Activated CD4-positive, alpha-beta T cell treated with anti-CD3 and anti-CD28 coated beads for 48 hours (primary cell): ENCODE results near the gene BMP15.
A peak's percentile ranks its signal among the peaks of the same experiment; 100 is the strongest.

Source experiments
- DNase-seq: peaks from one replicate; pipeline ENCODE4 v3.0.0-alpha.2; 2020

BMP15 gene

DNA sequence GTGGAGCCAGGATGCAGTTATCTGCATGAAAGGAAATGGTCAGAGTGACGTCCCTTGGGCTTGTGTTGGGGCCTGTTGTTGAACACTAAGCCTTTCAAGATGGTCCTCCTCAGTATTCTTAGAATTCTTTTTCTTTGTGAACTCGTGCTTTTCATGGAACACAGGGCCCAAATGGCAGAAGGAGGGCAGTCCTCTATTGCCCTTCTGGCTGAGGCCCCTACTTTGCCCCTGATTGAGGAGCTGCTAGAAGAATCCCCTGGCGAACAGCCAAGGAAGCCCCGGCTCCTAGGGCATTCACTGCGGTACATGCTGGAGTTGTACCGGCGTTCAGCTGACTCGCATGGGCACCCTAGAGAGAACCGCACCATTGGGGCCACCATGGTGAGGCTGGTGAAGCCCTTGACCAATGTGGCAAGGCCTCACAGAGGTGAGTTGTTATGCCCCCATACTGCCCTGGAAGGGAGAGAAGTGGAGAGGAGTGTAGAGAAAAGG is at the start of gene BMP15:
TSS of gene BMP15 (plus strand) at position 51 of the 492 bp plus-strand sequence. CDS start at position 100, 49 bp downstream.
- no peak for DNase-seq

DNA sequence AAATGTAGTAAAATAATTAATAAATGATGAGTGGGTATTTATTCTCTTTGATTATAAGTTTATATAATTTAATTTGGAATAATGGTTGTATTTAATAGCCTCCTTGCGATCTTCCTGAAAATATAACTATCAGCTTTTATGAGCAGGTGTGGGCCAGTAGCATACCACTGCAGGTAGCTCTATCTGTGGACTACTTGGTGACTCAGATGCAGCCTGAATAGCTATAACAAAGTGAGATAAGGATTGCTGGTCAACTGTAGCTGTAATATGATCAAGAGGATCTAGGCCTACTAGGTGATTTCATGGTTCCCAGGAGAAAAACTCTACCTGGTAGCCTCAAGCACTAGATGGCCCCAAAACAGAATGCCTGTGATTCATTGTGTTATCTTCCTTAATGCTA is 47.1 kb upstream of the BMP15 start:
- no peak for DNase-seq

DNA sequence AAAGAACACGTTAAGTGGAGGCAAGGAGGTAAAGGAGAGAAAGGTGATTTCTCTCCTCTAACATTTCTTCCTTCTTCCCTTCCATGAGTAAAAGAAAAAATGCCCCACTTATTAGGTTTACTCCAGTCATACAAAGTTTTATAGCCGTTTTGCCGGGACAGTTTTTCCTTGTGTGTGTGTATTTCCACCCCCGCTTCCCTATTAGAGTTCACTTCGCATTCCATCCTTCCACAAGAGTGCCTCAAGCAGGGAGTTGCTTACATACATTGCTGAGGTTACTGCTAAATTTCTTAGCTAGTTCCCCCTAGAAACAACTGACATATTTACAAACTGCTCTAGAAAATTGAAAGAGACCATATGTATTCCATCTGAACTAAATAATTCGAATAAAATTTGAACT is 45.2 kb upstream of the BMP15 start:
- DNase-seq: no peak

DNA sequence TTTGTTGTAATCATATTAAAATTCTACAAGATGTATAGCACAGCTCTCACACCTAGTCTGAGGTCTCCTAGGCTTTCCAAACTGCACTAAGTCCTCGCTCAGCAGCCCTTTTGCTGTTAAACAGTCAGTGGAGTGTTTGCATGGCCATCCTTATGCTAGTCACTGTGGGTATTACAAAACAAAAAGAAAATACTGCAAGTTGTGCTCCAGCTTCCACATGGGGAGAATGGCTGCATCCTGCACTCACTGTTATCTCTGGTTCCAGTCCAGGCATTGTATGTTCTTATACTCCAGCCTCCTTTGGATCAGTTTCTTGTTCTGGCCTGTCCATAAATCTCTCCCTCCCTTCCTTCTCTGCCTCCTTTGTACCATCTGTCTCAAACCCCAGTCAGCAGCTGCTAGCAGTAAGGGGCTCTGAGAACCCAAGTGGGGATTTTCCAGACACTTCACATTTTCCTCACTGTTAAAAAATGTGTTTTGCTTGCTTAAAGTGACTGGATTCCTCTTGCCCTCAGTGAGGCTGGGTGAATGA is 38.5 kb upstream of the BMP15 start:
- DNase-seq: no peak

DNA sequence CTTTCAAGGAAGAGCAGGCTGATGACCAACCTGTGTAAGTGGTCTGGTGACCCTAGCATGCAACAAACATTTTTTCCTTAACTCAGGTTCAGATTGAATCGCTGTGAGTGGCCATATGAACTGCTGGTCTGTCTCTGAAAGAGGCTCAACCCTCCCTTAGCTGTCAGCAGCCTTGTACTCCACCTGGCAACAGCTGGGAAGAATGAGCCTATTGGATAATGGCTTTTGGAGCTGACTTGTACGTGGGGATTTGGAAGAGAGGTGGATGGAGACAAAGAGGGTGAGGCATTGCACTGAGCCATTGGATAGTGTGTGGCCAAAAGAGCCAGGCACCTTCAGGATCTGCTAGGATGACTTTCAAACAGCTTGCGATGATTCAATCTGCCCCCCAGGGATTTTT is 35.7 kb upstream of the BMP15 start:
- DNase-seq: no peak

DNA sequence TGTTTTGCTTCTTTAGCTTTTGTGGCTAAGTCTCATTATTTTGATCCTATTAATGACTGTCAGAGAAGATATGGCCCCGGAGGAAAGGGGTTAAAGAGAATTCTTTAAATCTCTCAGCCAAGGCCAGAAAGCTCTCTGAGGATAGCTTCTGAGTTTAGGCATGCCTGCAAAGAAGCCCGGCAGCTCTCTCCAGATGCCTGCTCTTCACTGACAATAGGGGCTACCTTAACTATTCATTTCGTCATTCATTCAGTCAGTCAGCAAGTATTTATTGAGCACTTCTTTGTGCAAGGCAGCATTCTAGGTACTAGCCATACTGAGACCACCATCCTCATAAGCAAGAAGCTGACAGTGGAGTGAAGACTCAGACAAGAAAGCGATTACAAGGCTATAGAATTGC is 34.0 kb upstream of the BMP15 start:
- DNase-seq: no peak

DNA sequence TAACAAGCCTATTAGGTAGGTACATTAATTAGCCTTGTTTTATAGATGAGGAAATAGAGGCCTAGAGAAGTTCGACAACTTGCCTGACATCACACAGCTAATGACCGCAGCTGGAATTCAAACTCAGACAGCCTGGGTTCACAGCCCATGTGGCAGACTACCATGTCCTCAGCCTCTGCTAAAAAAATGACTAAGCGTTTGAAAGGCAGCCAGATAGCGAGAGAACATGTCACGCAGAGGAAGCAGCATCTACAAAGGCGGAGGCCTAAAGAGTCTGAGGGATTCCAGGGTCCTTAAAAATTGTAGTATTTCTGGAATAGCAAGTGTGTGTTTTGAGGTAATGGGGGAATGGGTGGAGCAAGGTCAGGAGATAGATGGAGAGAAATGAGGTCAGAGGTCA is 33.2 kb upstream of the BMP15 start:
- DNase-seq: no peak

DNA sequence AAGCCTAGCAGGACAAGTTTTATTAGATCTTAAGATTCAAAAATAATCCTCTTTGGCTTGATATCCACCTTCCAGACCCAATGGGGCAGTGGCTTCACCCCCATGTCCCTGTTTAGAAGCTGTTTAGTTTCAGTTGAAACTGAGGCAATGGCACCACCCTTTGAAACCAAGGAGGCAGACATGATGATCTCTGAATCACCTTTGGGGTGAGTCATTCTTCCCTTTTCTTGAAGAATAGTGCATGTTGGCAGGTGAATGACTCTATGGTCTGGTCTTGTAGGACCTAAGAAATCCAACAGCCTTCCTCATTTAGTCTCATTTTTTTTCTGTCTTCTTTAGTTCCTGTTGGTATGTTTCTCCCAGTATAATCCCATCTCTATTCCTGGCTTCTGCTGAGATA is 29.5 kb upstream of the BMP15 start:
- DNase-seq: peak; percentile 2

DNA sequence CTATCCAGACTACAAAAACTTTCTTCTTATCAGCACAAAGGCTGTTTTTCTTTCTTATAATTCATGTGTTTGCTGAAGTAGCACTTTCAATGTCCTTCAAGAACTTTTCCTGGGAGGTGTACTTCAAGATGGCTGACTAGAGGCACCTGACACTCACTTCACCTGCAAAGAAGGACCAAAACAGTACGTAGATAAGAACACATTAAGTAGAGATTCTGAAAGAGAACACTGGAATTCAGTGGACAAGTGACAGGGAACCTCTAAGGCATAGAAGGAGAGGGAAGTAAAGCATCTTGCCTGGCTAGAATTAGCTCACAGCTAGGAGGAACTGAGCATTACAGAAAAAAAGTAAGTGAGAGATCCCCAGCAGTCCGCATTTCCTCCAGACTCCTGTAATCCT is 21.7 kb upstream of the BMP15 start:
- DNase-seq: no peak

DNA sequence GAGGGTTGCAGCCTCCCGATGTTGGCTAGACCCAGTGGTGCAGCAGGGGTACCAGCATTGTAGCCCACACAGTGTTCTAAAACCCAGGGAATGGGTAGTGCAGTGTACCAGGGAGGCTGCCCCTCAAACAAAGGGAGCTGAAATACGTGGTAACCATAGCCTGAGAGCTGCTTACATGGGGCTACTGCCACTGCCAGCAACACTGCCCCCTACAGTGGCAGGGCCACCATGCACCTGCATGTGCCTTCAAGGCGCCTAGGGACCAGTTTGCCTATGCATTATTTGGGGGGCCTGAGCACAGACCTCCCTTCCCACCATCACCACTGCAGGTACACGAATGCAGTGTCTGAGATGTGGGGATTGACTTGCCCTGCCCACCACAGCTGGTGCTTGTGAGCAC is 21.0 kb upstream of the BMP15 start:
- DNase-seq: no peak

DNA sequence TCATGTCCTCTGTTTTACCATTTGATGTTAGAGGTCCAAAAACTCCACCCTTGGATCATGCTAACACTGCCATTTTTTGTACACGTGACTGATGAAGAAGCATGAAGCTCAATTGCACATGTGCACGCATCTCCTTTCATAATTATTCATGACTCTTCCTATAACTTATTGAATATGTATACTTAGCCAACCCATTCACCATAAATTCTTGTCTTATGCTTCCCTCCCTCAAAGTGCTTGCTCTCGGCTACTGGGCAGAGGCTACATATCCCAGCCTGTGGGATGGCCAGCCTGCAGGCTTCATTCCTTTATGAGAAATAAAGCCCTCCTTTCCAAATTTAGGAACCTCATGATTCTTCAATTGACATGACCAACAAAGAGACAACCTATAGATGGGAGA is 17.5 kb upstream of the BMP15 start:
- DNase-seq: no peak

DNA sequence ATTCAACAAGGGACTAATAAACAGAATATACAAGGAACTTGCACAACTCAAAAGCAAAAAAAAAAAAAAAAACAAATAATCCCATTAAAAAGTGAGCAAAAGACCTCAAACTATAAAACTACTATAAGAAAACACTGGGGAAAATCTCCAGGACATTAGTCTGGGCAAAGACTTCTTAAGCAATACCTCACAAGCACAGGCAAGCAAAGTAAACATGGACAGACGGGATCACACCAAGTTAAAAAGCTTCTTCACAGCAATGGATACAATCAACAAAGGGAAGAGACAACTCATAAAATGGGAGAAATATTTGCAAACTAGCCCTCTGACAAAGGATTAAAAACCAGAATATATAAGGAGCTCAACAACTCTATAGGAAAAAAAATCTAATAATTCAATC is 17.1 kb upstream of the BMP15 start:
- no peak for DNase-seq

DNA sequence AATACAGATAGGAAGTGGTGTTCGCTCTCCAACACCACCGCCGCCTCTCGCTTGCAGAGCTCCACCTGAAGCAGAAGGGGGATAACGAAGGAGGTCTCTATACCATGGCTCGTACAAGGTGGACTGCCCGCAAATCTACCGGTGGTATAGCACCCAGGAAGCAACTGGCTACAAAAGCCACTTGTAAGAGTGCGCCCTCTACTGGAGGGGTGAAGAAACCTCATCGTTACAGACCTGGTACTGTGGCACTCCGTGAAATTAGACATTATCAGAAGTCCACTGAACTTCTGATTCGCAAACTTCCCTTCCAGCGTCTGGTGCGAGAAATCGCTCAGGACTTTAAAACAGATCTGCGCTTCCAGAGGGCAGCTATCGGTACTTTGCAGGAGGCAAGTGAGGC is 5.2 kb upstream of the BMP15 start:
- DNase-seq: peak; percentile 17

DNA sequence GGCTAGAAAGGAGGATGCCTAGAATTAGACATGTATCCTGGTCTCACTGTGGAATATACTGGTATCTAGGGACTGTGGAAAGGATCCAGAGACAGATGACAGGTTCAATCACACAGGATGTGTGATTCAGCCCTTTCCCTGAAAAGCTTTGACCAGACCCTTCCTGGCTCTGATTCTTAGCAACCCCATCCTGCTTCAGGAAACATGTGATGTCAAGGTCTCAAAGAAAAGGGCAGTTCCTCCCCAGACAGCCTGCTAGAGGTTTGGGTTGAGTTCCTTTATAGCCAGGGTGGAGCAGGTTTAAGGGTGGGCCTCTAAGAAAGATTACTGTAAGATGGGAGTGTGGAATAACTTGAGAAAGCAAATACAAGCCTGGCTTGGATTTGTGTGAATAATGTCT is 3.0 kb downstream of the BMP15 start:
- DNase-seq: no peak

DNA sequence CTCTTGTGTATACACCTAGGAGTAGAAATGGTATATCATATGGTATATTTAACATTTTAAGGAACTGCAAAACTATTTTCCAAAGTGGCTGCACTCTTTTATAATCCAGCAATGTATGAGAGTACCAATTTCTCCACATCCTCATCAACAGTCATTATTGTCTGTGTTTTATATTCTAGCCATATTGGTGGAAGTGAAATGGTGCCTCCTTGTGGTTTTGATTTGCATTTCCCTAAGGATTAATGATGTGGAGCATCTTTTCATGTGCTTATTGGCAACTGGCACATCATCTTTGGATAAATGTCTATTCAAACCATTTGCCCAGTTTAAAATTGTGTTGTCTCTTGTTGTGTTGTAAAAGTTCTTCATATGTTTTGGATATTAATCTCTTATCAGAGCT is 9.6 kb downstream of the BMP15 start:
- no peak for DNase-seq

DNA sequence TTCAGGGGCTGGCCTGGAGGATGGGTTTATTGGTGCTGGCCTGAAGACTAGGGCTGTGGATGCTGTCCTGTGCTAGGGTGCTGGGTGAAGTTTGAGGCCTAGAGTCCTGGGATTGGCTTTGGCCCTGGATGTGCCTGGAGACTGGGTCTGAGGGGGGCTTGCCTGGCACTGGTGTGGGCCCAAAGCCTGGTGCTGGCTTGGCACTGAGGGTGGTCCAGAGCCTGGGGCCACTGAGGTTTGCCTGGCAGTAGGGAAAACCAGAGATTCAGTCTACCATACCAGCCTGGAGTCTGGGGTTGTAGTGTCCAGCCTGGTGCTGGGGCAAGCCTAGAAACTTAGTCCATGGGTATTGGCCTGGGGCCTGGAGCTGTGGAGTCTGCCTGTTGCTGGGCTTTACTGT is 16.6 kb downstream of the BMP15 start:
- DNase-seq: no peak

DNA sequence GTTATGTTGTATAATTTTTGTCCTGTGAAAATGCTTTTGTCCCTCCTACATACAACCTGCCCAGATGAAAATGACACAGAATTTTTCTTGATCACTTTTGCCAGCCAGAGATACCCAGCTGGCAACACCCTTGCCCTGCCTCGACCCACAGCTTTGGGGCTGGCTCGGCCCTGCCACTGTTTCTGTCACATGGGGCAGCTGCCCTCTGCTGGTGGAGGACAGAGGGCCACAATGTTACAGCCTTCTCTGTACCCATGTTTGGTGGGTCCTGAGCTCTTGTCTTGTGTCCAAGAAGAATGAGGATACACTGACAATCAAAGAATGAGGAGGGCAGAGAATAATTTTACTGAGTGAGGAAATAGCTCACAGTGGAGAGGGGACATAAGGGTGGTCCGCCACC is 31.1 kb downstream of the BMP15 start:
- DNase-seq: peak; percentile 12

DNA sequence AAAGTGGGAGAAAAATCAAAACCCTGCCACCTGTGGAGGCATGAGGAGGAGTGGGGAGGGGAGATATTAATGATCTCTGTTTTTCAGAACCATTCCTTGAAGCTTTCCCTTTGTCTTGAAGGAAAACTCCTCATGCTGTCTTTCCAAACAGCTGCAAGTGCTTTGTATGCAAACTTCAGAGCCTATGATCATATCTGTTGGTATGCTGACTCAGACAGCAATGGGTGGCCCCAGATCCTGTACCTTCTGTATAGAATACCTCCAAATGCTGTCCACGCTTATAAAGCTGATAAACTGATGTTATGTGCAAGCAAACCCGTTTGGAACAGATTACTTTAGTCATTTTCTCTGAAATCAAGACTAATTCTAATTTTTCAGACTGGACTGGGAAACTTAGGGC is 31.9 kb downstream of the BMP15 start:
- DNase-seq: no peak

DNA sequence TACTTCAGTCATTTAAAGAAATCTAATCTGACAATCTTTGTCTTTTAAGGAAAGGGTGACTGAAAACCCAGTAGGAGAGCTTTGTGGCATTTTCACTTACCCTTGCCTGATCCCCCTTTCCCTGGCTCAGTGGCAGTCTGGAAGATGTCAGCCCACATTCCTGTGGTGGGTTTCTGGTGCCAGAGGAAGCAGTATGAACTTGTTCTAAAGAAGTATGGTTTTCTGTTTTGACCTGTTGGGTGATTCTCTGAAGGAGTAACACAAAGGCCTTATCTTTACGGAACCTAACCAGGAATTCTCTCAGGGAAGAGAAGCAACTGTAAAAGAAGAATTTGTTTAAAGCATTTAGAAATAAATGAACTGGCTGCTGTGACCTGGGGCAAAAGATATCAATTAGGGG is 41.9 kb downstream of the BMP15 start:
- no peak for DNase-seq

DNA sequence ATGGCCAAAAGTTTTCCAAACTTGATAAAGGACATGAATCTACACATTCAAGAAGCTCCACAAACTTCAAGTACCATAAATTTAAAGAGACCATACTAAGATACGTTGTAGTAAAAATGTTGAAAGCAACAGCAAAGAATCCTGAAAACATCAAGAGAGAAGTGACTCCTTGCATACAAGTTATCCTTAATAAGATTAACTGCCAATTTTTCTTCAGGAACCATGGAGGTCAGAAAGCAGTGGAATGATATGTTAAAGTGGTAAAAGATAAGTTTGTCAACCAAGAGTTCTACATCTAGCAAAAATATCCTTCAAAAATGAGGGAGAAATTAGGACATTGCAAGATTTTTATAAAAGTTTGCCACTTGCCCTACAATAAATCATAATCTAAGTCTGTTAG is 43.3 kb downstream of the BMP15 start:
- no peak for DNase-seq

DNA sequence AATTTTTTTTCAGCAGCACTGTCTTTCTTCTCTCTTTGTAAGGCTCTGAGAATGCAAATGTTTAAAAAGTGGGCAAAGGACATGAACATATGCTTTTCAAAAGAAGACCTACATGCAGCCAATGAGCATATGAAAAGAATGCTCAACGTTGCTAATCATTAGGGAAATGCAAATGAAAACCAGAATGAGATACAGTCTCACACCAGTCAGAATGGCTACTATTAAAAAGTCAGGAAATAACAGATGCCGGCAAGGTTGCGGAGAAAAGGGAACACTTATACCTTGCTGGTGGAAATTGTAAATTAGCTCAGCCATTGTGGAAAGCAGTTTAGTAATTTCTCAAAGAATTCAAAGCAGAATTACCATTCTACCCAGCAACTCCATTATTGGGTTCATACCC is 51.6 kb downstream of the BMP15 start:
- no peak for DNase-seq

DNA sequence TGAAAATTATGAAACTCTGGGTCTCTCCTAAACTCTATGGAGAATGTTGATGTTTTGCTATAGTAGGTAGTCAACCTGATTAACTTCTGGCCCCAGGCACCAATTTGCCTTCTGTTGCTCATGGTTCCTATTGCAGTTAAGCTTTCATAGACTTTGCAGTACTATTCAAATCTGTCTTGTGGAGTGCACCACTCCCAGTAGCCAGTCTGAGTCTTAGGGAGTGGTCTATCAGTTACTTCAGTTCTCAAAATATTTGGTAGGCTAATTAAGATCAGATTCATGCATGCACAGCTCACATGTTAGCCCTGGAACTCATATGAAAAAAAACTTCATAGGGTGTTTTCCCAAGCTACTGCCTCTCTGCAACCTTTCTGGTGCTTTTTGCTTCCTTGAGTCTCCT is 53.3 kb downstream of the BMP15 start:
- DNase-seq: no peak
